ENCODE results near the gene ADAMTS20. TPM values are rescaled to one million over a fixed set of nuclear protein-coding genes. Genes with fewer than 3 reads are reported as not detected.

Gene ADAMTS20
- total RNA-seq, 2 donors from 2014 or later = not detected

DNA sequence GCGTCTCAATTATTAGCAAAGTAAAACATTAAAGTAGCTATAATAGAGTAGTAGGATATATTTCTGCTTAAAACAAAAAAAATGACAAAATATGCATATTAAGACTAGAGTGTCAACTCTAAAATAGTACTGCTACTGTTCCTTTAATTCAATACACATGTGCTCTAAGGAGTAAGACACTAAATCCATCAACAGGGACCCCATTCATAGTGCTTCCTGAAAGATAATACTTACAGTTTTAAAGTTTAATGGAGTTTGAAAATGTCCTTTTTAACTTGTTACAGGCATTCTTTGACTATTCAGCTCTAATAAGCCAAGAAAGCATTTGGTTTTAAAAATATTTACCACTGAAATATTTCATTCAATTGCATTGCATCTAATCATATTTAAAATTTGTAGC is 145.2 kb downstream of the ADAMTS20 start:
- H3K9me3 ChIP-seq = no peaks in the 10 kb centered on the region
- TF ChIP-seq, protein P1, sequence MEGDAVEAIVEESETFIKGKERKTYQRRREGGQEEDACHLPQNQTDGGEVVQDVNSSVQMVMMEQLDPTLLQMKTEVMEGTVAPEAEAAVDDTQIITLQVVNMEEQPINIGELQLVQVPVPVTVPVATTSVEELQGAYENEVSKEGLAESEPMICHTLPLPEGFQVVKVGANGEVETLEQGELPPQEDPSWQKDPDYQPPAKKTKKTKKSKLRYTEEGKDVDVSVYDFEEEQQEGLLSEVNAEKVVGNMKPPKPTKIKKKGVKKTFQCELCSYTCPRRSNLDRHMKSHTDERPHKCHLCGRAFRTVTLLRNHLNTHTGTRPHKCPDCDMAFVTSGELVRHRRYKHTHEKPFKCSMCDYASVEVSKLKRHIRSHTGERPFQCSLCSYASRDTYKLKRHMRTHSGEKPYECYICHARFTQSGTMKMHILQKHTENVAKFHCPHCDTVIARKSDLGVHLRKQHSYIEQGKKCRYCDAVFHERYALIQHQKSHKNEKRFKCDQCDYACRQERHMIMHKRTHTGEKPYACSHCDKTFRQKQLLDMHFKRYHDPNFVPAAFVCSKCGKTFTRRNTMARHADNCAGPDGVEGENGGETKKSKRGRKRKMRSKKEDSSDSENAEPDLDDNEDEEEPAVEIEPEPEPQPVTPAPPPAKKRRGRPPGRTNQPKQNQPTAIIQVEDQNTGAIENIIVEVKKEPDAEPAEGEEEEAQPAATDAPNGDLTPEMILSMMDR (IDR thresholded peaks at IDR 0.05) = no peak
- no peaks in the 10 kb centered on the region for H3K36me3 ChIP-seq

DNA sequence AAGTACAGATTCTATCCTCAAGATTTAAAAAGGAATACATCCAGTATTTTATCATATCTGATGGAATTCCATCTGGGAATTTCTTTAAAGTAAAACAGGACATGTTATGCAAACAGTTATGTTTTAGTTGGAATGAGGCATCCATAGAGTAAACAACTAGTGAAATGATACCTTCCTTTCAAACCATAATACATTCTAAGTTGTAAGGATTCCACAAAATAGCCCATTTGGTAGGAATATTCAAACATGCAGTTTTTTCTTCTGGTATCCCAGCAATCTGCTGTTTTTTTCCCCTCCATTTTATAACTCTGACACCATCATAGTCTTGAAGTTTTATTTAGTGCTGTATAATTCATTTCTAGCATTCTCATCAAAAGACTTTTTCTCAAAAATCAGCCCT is 149.6 kb downstream of the ADAMTS20 start:
- H3K36me3 ChIP-seq = no peaks in the 10 kb centered on the region
- H3K9me3 ChIP-seq = no peaks in the 10 kb centered on the region
- TF ChIP-seq, protein P1 (IDR thresholded peaks at IDR 0.05) = no peak
- no peak overlapping the region for H3K27ac ChIP-seq
- no peaks in the 10 kb centered on the region for H3K27me3 ChIP-seq
- no peak for DNase-seq (ENCODE audit: low spot score)
- no peak overlapping the region for H3K4me3 ChIP-seq
- no peaks in the 10 kb centered on the region for H3K4me1 ChIP-seq

More for the DNA sequence above, 145.2 kb downstream of the ADAMTS20 start:
- no peak for DNase-seq (ENCODE audit: low spot score)
- H3K27ac ChIP-seq = no peak overlapping the region
- no peaks in the 10 kb centered on the region for H3K27me3 ChIP-seq
- H3K4me3 ChIP-seq = no peak overlapping the region
- no peaks in the 10 kb centered on the region for H3K4me1 ChIP-seq

DNA sequence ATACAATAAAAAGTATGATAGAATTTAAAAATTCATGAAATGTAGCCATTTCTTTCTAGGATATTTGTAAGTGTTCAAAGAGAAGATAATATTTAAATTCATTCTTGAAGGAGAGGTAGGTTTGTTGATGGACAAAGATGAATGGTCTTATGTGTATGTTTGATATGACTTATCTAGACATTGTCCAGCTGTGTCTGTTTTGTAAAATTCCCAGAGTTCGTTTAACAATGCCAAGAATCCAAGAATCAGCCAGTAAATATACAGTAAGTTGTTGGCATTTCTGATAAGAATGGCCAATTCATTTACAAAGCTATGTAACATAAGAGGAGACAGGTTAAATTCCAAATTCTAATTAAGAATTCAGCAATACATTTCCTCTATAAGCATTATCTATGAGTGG is 150.9 kb downstream of the ADAMTS20 start:
- TF ChIP-seq, protein P1 (IDR thresholded peaks at IDR 0.05) = no peak

DNA sequence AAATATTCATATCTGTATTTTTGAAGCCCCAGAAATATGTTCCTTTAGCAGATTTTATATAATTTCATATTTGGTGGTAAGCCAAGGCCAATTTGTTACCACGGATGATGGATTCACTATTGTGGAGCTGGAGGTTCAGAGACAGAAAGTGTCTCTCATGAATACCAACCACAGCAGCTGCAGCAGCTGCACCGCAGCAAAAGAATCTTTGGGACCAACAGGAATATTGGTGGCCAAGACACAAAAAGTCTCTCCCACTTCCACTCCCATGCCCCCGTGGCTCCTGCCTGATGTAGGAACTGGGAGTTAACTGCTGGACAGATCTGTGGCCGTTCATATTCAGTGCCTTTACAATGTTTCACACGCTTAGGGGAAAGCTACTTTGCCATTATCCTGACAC is 155.3 kb downstream of the ADAMTS20 start:
- H3K36me3 ChIP-seq = no peaks in the 10 kb centered on the region
- H3K4me1 ChIP-seq = no peaks in the 10 kb centered on the region
- H3K4me3 ChIP-seq = no peak overlapping the region
- TF ChIP-seq, protein P1 (IDR thresholded peaks at IDR 0.05) = no peak
- no peak for DNase-seq (ENCODE audit: low spot score)
- H3K9me3 ChIP-seq = no peaks in the 10 kb centered on the region
- H3K27ac ChIP-seq = no peak overlapping the region
- H3K27me3 ChIP-seq = no peaks in the 10 kb centered on the region

More for the DNA sequence above, 150.9 kb downstream of the ADAMTS20 start:
- Histone ChIP-seq H3K4me1 (no peaks in the 10 kb centered on the region), H3K9me3 (no peaks in the 10 kb centered on the region), H3K4me3 (no peak overlapping the region), H3K27ac (no peak overlapping the region), H3K36me3 (no peaks in the 10 kb centered on the region), H3K27me3 (no peaks in the 10 kb centered on the region)
- no peak for DNase-seq (ENCODE audit: low spot score)

DNA sequence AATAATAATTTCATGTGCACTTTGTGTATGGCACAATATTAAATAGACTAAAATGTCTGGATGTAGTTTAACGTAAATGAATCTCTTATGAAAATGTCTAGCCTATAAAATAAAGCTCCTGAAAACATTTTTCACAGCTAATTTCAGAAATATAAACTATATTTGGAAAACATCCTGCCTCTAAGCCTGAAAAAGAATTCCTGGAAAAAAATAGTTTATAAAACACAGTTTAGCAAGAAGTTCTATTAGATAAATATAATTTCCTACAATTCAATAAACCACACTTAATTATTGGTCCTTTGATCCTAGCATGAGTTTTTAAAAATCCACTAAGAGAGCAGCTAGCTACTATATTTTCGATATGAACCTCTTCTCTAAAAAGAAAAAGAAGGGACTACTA is 159.9 kb downstream of the ADAMTS20 start:
- Histone ChIP-seq H3K36me3 (no peaks in the 10 kb centered on the region), H3K4me3 (no peak overlapping the region), H3K4me1 (no peaks in the 10 kb centered on the region), H3K27me3 (no peaks in the 10 kb centered on the region), H3K27ac (no peak overlapping the region), H3K9me3 (no peaks in the 10 kb centered on the region)
- DNase-seq (ENCODE audit: low spot score) = no peak
- TF ChIP-seq, protein P1 (IDR thresholded peaks at IDR 0.05) = no peak

DNA sequence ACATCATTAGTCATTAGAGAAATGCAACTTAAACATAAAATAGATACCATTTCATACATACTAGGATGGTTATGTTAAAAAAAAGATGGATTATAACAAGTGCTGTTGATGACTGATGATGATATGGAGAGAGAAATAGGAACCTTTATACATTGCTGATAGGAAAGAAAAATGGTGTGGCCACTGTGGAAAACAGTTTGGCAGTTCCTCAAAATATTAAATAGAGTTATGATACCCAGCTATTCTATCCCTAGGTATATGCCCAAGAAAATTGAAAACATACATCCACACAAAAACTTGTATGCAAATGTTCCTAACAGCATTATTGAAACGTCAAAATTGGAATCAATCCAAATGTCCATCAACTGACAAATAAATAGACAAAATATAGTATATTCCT is 170.1 kb downstream of the ADAMTS20 start:
- H3K4me1 ChIP-seq = no peaks in the 10 kb centered on the region
- H3K36me3 ChIP-seq = no peaks in the 10 kb centered on the region
- TF ChIP-seq, protein P1 (IDR thresholded peaks at IDR 0.05) = no peak
- no peaks in the 10 kb centered on the region for H3K27me3 ChIP-seq
- H3K4me3 ChIP-seq = no peak overlapping the region
- H3K27ac ChIP-seq = no peak overlapping the region
- H3K9me3 ChIP-seq = peaks cover 0 to 25% of the 10 kb centered on the region in 2 donors
- DNase-seq (ENCODE audit: low spot score) = no peak
